8988T (cell line): ENCODE measurements around the gene BICC1.
A peak's percentile ranks its signal among the peaks of the same experiment; 100 is the strongest.

Experiments
- DNase-seq: peaks from one replicate; pipeline ENCODE4 v3.0.0; 2011

The BICC1 gene

GRCh38 chr10:58755340-58755610 lies 242.6 kb downstream of the BICC1 start:
- DNase-seq: no peak

GRCh38 chr10:58755677-58756076 lies 243.0 kb downstream of the BICC1 start:
- DNase-seq: no peak

- DNase-seq: no peak
Measured at GRCh38 chr10:58756130-58756719, 243.6 kb downstream of the BICC1 start.

- no peak for DNase-seq
Measured at GRCh38 chr10:58757352-58758065, 244.8 kb downstream of the BICC1 start.

GRCh38 chr10:58758321-58758720 lies 245.6 kb downstream of the BICC1 start:
- no peak for DNase-seq

- no peak for DNase-seq
Measured at GRCh38 chr10:58764087-58764747, 251.5 kb downstream of the BICC1 start.

- DNase-seq: no peak
Measured at GRCh38 chr10:58765910-58766309, 253.2 kb downstream of the BICC1 start.

- DNase-seq: no peak
Measured at GRCh38 chr10:58767652-58768051, 255.0 kb downstream of the BICC1 start.

GRCh38 chr10:58771863-58772262 lies 259.2 kb downstream of the BICC1 start:
- no peak for DNase-seq

GRCh38 chr10:58772758-58773157 lies 260.1 kb downstream of the BICC1 start:
- no peak for DNase-seq

GRCh38 chr10:58773341-58773740 lies 260.7 kb downstream of the BICC1 start:
- no peak for DNase-seq

- DNase-seq: no peak
Measured at GRCh38 chr10:58773944-58774343, 261.3 kb downstream of the BICC1 start.

GRCh38 chr10:58775960-58776567 lies 263.4 kb downstream of the BICC1 start:
- DNase-seq: peak; percentile 11

GRCh38 chr10:58776568-58777318 lies 264.1 kb downstream of the BICC1 start:
- DNase-seq: no peak

- no peak for DNase-seq
Measured at GRCh38 chr10:58778966-58779365, 266.3 kb downstream of the BICC1 start.

GRCh38 chr10:58779594-58779993 lies 266.9 kb downstream of the BICC1 start:
- no peak for DNase-seq

- DNase-seq: no peak
Measured at GRCh38 chr10:58780476-58780875, 267.8 kb downstream of the BICC1 start.

- DNase-seq: no peak
Measured at GRCh38 chr10:58781873-58782488, 269.3 kb downstream of the BICC1 start.

- no peak for DNase-seq
Measured at GRCh38 chr10:58782876-58783851, 270.5 kb downstream of the BICC1 start.

GRCh38 chr10:58784361-58784760 lies 271.7 kb downstream of the BICC1 start:
- no peak for DNase-seq

GRCh38 chr10:58785354-58785753 lies 272.7 kb downstream of the BICC1 start:
- DNase-seq: no peak

GRCh38 chr10:58791137-58791536 lies 278.5 kb downstream of the BICC1 start:
- DNase-seq: no peak
